ENCODE measurements around the gene FANCC.

Gene FANCC

GRCh38 chr9:95081998-95082397 lies 235.5 kb downstream of the FANCC start:
- DNase-seq: no peak

- no peak for DNase-seq
Measured at GRCh38 chr9:95080961-95081647, 236.4 kb downstream of the FANCC start.

GRCh38 chr9:95079461-95079860 lies 238.0 kb downstream of the FANCC start:
- DNase-seq: no peak

GRCh38 chr9:95078939-95079338 lies 238.6 kb downstream of the FANCC start:
- no peak for DNase-seq

GRCh38 chr9:95078511-95078910 lies 239.0 kb downstream of the FANCC start:
- DNase-seq: no peak

- DNase-seq: no peak
Measured at GRCh38 chr9:95077766-95078370, 239.6 kb downstream of the FANCC start.

- DNase-seq: no peak
Measured at GRCh38 chr9:95077053-95077765, 240.3 kb downstream of the FANCC start.

- DNase-seq: no peak
Measured at GRCh38 chr9:95076696-95077052, 240.8 kb downstream of the FANCC start.

GRCh38 chr9:95075700-95076099 lies 241.8 kb downstream of the FANCC start:
- no peak for DNase-seq

GRCh38 chr9:95074632-95075031 lies 242.9 kb downstream of the FANCC start:
- no peak for DNase-seq

- DNase-seq: no peak
Measured at GRCh38 chr9:95073918-95074317, 243.6 kb downstream of the FANCC start.

GRCh38 chr9:95073042-95073607 lies 244.4 kb downstream of the FANCC start:
- no peak for DNase-seq

- no peak for DNase-seq
Measured at GRCh38 chr9:95071925-95072324, 245.6 kb downstream of the FANCC start.

GRCh38 chr9:95071450-95071849 lies 246.1 kb downstream of the FANCC start:
- DNase-seq: no peak

- DNase-seq: no peak
Measured at GRCh38 chr9:95070549-95071021, 246.9 kb downstream of the FANCC start.

- no peak for DNase-seq
Measured at GRCh38 chr9:95067897-95068296, 249.6 kb downstream of the FANCC start.

GRCh38 chr9:95067057-95067456 lies 250.5 kb downstream of the FANCC start:
- DNase-seq: no peak

- DNase-seq: no peak
Measured at GRCh38 chr9:95065224-95065623, 252.3 kb downstream of the FANCC start.

- no peak for DNase-seq
Measured at GRCh38 chr9:95063300-95063699, 254.2 kb downstream of the FANCC start.

GRCh38 chr9:95062596-95063065 lies 254.9 kb downstream of the FANCC start:
- no peak for DNase-seq

GRCh38 chr9:95061916-95062595 lies 255.5 kb downstream of the FANCC start:
- DNase-seq: no peak

GRCh38 chr9:95060916-95061315 lies 256.6 kb downstream of the FANCC start:
- no peak for DNase-seq

GRCh38 chr9:95060234-95060633 lies 257.3 kb downstream of the FANCC start:
- DNase-seq: no peak
